Vagina (tissue), 2 donors: ENCODE measurements around the gene INPP5A.

Experiments used
- CTCF ChIP-seq, 3 experiments: fragments of 450-650 bp in 2 of 3; fragments of 200-600 bp in 1 of 3; sonication (generic) in 1 of 3; IDR thresholded peaks; one replicate each; pipeline ENCODE4 v1.5.1; 2017 to 2019; ENCODE audit warnings: antibody characterized with exemption in 3 of 3, mild to moderate bottlenecking in 2 of 3, moderate library complexity in 2 of 3
- POLR2A ChIP-seq, 2 donors: fragments of 450-650 bp; IDR thresholded peaks; one replicate each; pipeline ENCODE4 v1.6.1; 2017; ENCODE audit warnings: antibody characterized with exemption in 2 of 2, mild to moderate bottlenecking in 2 of 2, moderate library complexity in 2 of 2
- POLR2AphosphoS5 ChIP-seq, 2 donors: sonication (generic); formaldehyde crosslinking; IDR thresholded peaks; one replicate each; pipeline ENCODE4 v1.9.0; 2017; ENCODE audit warnings: antibody characterized with exemption in 2 of 2, mild to moderate bottlenecking in 2 of 2, low read depth in 1 of 2; ENCODE audit not compliant: insufficient read depth in 1 of 2

DNA sequence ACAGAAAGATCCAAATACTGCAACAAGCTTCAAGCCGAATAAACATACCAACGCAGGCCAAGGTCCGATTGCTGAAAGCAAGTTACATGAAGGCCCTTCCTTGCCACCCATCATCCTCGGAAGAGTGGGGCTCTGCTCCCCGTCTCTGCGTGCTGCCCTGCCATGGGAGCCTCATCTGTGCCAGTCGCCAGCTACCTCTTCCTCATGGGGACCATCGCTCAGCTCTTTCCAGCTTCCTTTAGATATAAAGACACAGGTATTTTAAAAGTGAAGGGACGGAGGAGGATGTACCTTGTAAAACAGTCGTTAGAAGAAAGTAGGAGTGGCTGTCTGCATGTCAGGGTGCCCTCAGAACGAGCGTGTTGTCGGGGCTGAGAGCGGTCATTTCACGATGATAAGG lies 114.9 kb downstream of the INPP5A start:
- no peak for TF ChIP-seq POLR2A (IDR thresholded peaks at IDR 0.05)
- TF ChIP-seq CTCF (IDR thresholded peaks at IDR 0.05): no peak
- no peak for TF ChIP-seq POLR2AphosphoS5 (IDR thresholded peaks at IDR 0.05; ENCODE audit: insufficient read depth in 1 of 2, low read depth in 1 of 2)
